DMS 273 (cell line): ENCODE data around the gene TNFRSF18.
"Not testable (repeated sequence)": the region's sequence is repeated elsewhere in the genome, so short reads cannot be mapped to it uniquely, and the experiment has no call there.

Experiments used
- DNase-seq: peaks from one replicate; lab custom pipeline; 2025; ENCODE audit not compliant: unreplicated experiment; lab: John Stamatoyannopoulos, UW

The TNFRSF18 gene

GRCh38 chr1:1199141-1199960, 7.0 kb downstream of the TNFRSF18 start:
- DNase-seq: no peak

- DNase-seq: no peak
These were observed 7.8 kb downstream of the TNFRSF18 start for GRCh38 chr1:1198423-1199140.

- no peak for DNase-seq
These were observed 8.6 kb downstream of the TNFRSF18 start for GRCh38 chr1:1197551-1198422.

- DNase-seq: no peak
These were observed 9.2 kb downstream of the TNFRSF18 start for GRCh38 chr1:1197188-1197500.

DNA sequence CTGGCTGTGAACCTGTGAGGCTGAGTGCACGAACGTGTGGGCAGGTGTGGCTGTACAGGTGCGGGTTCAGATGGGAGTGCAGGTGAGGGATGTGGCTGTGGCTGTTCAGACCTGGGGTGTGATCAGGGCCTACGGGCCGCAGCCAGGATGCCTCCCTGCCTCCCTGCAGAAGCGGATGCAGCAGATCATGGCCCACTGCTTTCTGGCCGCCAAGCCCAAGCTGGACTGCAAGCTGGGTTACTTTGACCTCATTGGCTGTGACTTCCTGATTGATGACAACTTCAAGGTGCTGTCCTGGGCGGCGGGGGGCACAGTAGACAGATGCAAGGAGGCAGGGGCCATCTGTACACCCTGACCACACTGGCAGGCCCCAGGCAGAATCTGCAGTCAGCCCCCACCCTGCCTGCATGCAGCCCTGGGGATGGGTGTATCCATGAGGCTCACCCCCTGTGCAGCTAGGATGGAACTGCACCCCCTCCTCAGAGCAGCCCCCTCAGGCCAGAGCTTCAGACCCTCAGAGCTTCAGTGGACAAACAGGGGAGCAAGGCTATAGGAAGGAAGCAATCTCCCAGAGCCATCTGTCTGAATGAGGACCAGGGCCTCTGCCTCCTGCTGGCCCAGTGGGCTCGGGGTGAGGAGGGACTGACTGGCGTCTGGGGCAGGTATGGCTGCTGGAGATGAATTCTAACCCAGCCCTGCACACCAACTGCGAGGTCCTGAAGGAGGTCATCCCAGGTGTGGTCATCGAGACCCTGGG, 9.8 kb downstream of the TNFRSF18 start:
- no peak for DNase-seq

GRCh38 chr1:1195726-1196125, 10.7 kb downstream of the TNFRSF18 start:
- not testable (repeated sequence) for DNase-seq

DNA sequence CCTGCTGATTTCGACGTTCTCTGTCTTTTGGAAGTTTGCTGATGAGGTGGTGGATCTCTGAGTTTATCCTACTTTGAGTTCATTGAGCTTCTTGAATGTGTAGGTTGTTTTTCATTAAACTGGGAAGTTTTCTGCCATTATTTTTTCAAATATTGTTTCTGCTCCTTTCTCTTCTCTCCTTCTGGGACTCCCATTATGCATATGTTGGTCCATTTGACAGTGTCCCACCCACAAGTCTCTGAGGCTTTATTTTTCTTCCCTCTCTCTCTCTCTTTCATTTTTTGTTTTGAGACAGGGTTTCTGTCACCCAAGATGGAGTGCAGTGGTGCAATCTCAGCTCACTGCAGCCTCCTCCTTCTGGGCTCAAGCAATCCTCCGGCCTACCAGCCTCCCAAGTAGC, 11.7 kb downstream of the TNFRSF18 start:
- no peak for DNase-seq

- no peak for DNase-seq
These were observed 14.7 kb downstream of the TNFRSF18 start for GRCh38 chr1:1191734-1192133.

DNA sequence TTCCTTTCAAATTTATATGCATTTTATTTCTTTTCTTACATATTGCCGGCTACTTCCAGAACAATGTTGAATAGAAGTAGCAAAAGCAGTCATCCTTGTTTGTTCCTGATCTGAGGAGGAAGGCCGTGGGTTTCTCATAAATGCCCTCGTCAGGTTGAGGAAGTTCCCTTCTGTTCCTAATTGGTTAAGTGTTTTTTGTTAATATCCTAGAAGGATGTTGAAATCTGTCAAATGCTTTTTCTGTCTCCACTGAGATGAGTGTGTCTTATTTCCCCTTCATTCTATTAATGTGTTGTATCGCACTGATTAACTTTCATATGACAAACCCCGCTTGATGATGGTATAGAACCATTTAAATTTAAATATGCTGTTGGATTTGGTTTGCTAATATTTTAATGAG, 17.3 kb downstream of the TNFRSF18 start:
- DNase-seq: no peak

DNA sequence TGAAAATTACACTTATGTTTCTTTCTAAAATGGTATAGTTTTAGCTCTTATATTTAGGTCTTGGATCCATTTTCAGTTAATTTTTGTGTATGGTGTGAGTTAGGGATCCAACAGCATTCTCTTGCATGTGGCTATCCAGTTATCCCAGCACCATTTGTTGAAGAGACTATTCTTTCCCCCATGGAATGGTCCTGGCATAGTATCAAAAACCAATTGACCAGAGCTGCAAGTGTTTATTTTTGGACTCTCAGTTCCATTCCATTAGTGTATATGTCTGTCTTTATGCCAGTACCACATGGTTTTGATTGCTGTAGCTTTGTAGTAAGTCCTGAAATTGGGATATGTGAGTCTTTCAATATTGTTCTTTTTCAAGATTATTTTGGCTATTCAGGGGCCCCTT, 18.5 kb downstream of the TNFRSF18 start:
- DNase-seq: no peak

- no peak for DNase-seq
These were observed 21.2 kb downstream of the TNFRSF18 start for GRCh38 chr1:1185101-1185765.

- no peak for DNase-seq
These were observed 22.3 kb downstream of the TNFRSF18 start for GRCh38 chr1:1183833-1184775.

DNA sequence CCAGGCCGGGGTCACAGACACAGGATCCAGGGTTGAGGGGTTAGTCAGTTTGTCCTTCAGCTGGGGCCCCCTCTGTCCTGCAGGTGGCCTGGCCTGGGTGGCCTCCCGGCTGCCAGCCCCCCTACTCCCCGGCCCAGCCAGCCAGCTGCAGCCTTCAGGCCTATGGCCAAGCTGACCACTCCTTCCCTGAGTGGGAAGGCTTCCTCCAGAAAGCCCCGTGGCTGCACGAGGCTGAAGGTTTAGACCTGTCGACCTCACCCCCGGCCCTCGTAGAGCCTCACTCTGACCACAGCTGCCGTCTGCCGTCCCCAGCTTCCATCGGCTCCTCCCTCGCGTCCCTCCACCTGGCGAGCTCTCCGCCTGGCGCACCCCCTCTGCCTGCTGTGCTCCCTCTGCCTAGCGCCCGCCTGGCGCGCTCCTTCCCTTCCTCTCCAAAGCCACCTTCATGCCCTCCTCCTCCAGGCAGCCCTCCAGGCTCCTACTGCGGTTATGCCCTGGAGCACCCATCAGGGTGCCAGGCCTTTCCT, 23.1 kb downstream of the TNFRSF18 start:
- DNase-seq: no peak

DNA sequence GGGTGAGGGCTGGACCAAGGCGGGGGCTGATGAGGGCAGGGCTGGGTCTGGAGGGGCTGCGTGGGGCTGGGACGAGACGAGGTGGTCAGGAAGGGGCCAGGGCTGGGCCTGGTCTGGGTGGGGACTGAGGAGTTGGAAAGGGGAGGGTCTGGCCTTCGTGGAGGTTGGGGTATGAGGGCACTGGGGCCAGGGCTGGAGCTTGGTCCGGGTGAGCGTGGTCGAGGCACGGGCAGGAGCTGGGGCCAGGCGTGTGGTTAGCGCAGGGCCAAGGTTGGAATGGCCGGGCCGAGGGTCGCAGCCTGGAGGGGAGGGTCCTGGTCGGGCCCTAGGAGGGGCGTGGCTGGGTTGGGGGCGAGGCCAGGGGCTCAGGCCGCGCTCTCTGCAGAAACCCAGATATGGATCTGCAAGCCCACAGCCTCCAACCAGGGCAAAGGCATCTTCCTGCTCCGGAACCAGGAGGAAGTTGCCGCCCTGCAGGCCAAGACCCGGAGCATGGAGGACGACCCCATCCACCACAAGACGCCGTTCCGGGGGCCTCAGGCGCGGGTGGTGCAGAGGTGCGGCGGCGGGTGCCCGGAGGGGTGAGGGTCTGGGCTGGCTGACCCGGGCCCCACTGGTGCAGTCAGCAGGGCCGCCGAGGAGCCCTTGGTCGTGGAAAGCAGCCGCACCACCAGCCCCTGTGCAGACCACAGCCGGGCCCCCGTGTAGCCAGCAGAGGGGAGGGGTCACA, 23.7 kb downstream of the TNFRSF18 start:
- DNase-seq: no peak

DNA sequence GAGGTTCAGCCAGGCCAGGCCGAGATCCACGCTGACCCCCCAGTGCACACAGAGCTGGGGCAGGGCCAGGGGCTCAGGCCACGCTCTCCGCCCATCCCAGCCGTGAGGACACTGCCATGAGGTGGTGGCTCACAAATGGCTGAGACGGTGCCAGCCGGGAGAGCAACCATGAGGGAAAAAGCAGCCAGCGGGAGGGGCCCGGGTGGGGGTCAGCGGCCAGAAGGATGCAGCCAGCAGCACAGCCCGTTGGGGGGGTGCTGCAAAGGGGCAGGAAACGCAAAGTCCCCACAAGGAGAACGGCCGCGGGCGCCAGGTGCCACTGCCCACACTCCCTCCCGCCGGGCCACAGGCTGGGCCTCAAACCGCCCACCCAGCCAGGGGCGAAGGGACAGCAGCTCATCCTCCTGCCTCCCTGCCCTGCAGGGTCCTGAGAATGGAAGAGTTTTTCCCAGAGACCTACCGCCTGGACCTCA, 24.4 kb downstream of the TNFRSF18 start:
- DNase-seq: no peak

DNA sequence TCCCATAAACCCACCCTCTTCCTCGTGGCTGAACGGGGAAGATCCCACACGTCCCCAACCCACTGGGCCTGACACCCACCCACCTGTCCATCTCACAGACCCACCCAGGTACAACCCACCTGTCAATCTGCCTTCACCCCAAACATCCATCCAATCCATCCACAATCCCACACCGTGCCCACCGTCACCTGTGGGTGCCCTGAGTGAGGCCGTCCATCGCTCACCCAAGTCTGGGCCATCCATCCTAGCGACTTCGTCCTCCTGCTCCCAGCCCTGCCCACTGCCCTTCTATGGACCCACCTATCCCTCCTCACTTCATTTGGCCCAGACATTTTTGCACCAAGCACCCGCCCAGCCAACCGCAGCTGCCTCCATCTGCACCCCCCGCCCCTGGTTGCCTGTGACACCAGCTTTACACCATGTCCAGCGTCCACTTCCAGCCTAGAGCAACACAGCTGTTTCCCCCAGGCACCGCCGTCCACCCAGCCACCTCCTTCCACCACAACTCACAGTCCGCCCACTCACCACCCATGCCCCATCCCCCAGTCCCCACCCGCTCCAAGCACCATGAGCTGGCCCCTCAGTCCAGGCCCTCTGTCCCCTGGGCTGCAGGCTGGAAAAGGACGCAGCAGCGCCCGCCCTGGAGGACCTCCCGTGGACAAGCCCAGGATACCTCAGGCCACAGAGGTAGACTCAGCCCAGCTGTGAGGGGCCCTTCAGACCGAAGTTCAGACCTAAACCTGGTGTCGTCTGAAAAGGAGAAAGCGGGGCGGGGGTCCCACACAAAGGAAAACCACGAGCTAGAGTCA, 25.1 kb downstream of the TNFRSF18 start:
- DNase-seq: no peak
